ENCODE data around the gene FETUB.

The FETUB gene

DNA sequence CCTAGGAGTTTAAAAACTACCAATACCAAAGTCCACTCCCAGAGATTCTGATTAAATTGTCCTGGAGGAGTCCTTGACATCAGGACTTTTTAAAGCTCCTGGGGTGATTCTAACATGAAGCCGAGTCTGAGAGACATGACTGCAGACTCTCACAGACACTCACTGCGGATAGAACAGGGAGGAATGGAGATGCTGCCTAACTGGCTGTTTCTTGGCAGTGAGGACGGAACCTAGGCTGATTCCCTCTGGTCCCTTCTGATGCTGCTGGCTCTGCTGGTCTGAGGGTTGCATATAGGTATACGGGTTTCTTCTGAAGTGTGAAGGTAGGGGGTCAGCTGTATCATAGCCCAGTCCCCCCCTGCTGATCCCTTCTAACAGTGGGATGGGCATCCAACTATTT, 24.3 kb downstream of the FETUB start:
- TF ChIP-seq, protein P1, sequence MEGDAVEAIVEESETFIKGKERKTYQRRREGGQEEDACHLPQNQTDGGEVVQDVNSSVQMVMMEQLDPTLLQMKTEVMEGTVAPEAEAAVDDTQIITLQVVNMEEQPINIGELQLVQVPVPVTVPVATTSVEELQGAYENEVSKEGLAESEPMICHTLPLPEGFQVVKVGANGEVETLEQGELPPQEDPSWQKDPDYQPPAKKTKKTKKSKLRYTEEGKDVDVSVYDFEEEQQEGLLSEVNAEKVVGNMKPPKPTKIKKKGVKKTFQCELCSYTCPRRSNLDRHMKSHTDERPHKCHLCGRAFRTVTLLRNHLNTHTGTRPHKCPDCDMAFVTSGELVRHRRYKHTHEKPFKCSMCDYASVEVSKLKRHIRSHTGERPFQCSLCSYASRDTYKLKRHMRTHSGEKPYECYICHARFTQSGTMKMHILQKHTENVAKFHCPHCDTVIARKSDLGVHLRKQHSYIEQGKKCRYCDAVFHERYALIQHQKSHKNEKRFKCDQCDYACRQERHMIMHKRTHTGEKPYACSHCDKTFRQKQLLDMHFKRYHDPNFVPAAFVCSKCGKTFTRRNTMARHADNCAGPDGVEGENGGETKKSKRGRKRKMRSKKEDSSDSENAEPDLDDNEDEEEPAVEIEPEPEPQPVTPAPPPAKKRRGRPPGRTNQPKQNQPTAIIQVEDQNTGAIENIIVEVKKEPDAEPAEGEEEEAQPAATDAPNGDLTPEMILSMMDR (IDR thresholded peaks at IDR 0.05; ENCODE audit: low read depth, low read length) = no peak
- no peaks in the 10 kb centered on the region for H3K9me3 ChIP-seq (ENCODE audit: severe bottlenecking)
- DNase-seq = no peak
- H3K27me3 ChIP-seq (ENCODE audit: insufficient read depth, low read depth, severe bottlenecking) = peaks cover 7% of the 10 kb centered on the region
- H3K4me3 ChIP-seq (ENCODE audit: low read depth, low read length) = no peak overlapping the region
- H3K27ac ChIP-seq = no peak overlapping the region
- H3K36me3 ChIP-seq = no peaks in the 10 kb centered on the region

DNA sequence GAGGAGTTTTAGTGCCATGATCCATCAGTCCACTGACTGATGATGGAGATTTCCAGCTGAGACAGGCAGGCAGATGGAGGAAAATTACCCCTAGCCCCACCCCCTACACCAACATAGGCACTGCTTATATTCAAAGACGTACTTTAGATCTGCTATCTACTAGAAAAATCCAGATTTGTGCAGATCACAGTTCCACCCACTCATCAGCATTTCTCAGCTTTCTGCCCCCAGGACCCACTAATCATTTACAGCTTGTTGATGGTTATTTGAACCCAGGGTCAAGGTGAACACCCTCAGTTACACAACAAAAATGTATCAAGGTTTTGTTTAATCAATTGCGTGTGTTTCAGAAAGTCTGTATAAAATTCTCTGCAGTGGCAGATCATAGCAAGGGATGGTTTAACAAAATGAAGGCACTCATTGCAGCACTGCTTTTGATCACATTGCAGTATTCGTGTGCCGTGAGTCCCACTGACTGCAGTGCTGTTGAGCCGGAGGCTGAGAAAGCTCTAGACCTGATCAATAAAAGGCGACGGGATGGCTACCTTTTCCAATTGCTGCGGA, 25.5 kb downstream of the FETUB start, which contains the start of gene HRG:
HRG (plus strand) TSS at position 390 of the 564 bp plus-strand sequence; CDS start at position 408, 18 bp downstream.
- H3K4me3 ChIP-seq (ENCODE audit: low read depth, low read length) = no peak within 1 kb of the TSS
- H3K36me3 ChIP-seq = no peaks in the 10 kb centered on the region
- no peaks in the 10 kb centered on the region for H3K9me3 ChIP-seq (ENCODE audit: severe bottlenecking)
- H3K27me3 ChIP-seq (ENCODE audit: insufficient read depth, low read depth, severe bottlenecking) = peaks cover 7% of the 10 kb centered on the region
- no peak for DNase-seq
- TF ChIP-seq, protein P1 (IDR thresholded peaks at IDR 0.05; ENCODE audit: low read depth, low read length) = no peak
- no peak within 1 kb of the TSS for H3K27ac ChIP-seq

DNA sequence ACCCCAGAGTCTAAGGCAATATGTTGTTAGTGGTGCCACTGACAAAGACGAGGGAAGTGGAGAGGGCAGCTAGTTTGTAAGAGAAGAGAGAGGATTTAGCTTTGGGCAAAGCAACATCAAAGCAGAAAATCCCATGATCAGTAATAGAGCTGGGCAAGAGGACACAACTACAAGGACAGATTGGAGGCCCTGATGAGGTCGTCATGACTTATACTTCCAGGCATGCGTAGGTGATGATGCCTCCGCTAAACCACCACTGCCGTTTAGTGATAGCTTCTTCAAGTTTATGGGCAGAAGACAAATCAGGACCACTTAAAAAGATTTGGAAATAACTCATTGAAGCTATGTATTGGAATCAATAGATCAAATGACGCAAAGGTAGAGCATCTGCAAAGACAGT, 28.2 kb downstream of the FETUB start:
- Histone ChIP-seq H3K4me3 (ENCODE audit: low read depth, low read length) (no peak overlapping the region), H3K36me3 (no peaks in the 10 kb centered on the region), H3K9me3 (ENCODE audit: severe bottlenecking) (no peaks in the 10 kb centered on the region), H3K27ac (no peak overlapping the region), H3K27me3 (ENCODE audit: insufficient read depth, low read depth, severe bottlenecking) (peaks cover 10% of the 10 kb centered on the region)
- no peak for DNase-seq
- TF ChIP-seq, protein P1 (IDR thresholded peaks at IDR 0.05; ENCODE audit: low read depth, low read length) = no peak

DNA sequence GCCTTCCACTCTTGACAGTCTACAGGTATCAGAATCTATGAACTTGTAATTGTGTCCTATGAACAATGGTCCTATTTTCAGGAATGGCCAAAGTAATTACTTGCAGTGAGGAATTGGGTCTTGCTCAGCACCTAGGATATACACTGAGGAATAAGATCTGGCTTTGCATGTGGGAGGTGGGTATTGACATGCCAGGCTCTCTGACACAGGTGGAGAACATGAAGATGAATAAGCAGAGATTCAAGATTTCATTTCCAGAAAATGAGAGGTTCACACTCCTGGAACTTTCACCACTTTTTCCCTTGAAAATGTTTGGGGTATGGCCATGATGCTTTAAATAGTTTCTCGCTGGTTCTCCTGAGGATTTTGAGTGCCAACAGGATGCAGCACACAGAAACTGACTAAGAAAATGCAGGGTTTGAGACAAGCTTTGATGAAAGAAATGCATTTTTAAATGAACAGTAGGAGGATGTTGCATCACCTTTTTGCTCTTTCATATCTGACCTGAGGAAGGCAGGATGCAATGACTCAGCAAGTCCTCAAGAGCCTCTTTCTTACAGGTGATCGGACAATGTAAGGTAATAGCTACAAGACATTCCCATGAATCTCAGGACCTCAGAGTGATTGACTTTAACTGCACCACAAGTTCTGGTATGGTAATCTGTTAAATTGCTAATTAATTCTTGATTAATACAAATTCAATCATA, 29.3 kb downstream of the FETUB start:
- DNase-seq = no peak
- Histone ChIP-seq H3K36me3 (no peaks in the 10 kb centered on the region), H3K27me3 (ENCODE audit: insufficient read depth, low read depth, severe bottlenecking) (peaks cover 10% of the 10 kb centered on the region), H3K27ac (no peak overlapping the region), H3K9me3 (ENCODE audit: severe bottlenecking) (no peaks in the 10 kb centered on the region), H3K4me3 (ENCODE audit: low read depth, low read length) (no peak overlapping the region)
- TF ChIP-seq, protein P1 (IDR thresholded peaks at IDR 0.05; ENCODE audit: low read depth, low read length) = no peak

DNA sequence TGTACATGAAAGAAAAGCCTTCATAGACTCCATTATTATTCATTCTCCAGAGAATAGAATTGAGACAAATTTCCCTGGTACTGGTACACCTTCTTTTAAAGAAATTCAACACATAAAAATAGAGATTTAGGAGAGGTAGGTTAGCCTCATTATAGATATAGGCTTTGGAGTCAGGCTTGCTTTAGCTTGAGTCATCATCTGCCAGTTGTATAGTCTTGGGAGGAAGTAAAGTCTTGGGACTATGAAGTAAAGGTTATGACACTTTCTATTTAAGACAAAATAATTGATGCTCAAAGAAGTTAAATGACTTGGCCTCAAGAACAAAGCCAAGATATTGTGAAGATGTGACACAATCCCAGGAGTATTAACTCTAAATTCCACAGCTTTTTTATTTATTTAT, 30.0 kb downstream of the FETUB start:
- H3K27ac ChIP-seq = no peak overlapping the region
- H3K36me3 ChIP-seq = no peaks in the 10 kb centered on the region
- H3K27me3 ChIP-seq (ENCODE audit: insufficient read depth, low read depth, severe bottlenecking) = peaks cover 9% of the 10 kb centered on the region
- TF ChIP-seq, protein P1 (IDR thresholded peaks at IDR 0.05; ENCODE audit: low read depth, low read length) = no peak
- H3K4me3 ChIP-seq (ENCODE audit: low read depth, low read length) = no peak overlapping the region
- no peaks in the 10 kb centered on the region for H3K9me3 ChIP-seq (ENCODE audit: severe bottlenecking)
- no peak for DNase-seq

Data from WERI-Rb-1 (cell line).